HL-60 (cell line): ENCODE measurements around the gene PDXK.

ENCODE experiments used
- CTCF ChIP-seq: IDR thresholded peaks from one replicate; pipeline ENCODE4 v1.5.1; 2011; ENCODE audit warnings: low read length, control low read depth, inconsistent platforms; ENCODE audit not compliant: insufficient read depth
- POLR2AphosphoS5 ChIP-seq: IDR thresholded peaks from 2 replicates; pipeline ENCODE4 v1.6.1; 2012; ENCODE audit warnings: low read depth
- REST ChIP-seq: IDR thresholded peaks from 2 replicates; pipeline ENCODE4 v1.6.1; 2012; ENCODE audit warnings: low read depth; ENCODE audit not compliant: insufficient replicate concordance

GRCh38 chr21:43792406-43792805, 73.5 kb downstream of the PDXK start:
- no peak for TF ChIP-seq REST
- TF ChIP-seq CTCF = no peak
- TF ChIP-seq POLR2AphosphoS5 = no peak
